GM13977 (cell line): ENCODE data around the gene MSRB1.

Experiments
- DNase-seq: peaks from one replicate; pipeline ENCODE4 v3.0.0; 2012; ENCODE audit warnings: low spot score
- in situ Hi-C: fragments of 300-500 bp; cut with MboI; formaldehyde crosslinking; loops from one replicate; pipeline ENCODE4 v1.12.0; 2022; ENCODE audit warnings: low sequenced_read_pairs, low pct_unique_long_range_greater_than_20kb, mixed read lengths, inconsistent platforms; ENCODE audit not compliant: unreplicated experiment
- TF ChIP-seq, protein P1 (sequence below): IDR thresholded peaks from 2 replicates; pipeline ENCODE4 v1.5.1; 2012; ENCODE audit warnings: mild to moderate bottlenecking, control low read depth; ENCODE audit not compliant: insufficient read depth; ENCODE audit errors: extremely low read depth, missing control alignments

The MSRB1 gene

DNA sequence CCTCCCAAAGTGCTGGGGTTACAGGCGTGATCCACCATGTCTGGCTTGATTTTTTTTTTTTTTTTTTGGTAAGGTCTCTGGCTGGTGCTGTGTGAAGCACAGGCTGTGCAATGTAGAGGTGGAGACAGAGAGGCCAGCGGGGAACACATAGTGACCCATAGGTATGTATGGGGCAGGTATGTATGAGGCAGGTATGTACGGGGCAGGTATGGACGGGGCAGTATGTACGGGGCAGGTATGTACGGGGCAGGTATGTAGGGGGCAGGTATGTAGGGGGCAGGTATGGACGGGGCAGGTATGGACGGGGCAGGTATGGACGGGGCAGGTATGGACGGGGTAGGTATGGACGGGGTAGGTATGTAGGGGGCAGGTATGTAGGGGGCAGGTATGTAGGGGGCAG is 6.5 kb upstream of the MSRB1 start:
- TF ChIP-seq, protein P1, sequence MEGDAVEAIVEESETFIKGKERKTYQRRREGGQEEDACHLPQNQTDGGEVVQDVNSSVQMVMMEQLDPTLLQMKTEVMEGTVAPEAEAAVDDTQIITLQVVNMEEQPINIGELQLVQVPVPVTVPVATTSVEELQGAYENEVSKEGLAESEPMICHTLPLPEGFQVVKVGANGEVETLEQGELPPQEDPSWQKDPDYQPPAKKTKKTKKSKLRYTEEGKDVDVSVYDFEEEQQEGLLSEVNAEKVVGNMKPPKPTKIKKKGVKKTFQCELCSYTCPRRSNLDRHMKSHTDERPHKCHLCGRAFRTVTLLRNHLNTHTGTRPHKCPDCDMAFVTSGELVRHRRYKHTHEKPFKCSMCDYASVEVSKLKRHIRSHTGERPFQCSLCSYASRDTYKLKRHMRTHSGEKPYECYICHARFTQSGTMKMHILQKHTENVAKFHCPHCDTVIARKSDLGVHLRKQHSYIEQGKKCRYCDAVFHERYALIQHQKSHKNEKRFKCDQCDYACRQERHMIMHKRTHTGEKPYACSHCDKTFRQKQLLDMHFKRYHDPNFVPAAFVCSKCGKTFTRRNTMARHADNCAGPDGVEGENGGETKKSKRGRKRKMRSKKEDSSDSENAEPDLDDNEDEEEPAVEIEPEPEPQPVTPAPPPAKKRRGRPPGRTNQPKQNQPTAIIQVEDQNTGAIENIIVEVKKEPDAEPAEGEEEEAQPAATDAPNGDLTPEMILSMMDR: no peak
- DNase-seq: no peak
- in situ Hi-C loops: no loop called here

DNA sequence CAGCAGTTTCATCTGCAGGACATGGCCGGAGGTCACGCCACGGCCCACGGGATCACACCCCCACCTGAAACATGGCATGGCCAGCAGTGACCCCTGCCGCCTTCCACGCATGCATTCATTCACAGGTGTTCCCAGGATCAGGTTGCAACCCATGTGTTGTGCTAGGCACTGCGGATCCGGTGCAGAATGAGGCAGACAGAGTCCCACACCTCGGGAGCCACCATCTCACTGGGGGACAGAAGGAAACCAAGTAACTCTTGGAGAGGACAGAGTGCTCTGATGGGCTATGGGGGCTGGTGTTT is 4.3 kb upstream of the MSRB1 start:
- TF ChIP-seq, protein P1: no peak
- DNase-seq: no peak
- in situ Hi-C loops: no loop called here

DNA sequence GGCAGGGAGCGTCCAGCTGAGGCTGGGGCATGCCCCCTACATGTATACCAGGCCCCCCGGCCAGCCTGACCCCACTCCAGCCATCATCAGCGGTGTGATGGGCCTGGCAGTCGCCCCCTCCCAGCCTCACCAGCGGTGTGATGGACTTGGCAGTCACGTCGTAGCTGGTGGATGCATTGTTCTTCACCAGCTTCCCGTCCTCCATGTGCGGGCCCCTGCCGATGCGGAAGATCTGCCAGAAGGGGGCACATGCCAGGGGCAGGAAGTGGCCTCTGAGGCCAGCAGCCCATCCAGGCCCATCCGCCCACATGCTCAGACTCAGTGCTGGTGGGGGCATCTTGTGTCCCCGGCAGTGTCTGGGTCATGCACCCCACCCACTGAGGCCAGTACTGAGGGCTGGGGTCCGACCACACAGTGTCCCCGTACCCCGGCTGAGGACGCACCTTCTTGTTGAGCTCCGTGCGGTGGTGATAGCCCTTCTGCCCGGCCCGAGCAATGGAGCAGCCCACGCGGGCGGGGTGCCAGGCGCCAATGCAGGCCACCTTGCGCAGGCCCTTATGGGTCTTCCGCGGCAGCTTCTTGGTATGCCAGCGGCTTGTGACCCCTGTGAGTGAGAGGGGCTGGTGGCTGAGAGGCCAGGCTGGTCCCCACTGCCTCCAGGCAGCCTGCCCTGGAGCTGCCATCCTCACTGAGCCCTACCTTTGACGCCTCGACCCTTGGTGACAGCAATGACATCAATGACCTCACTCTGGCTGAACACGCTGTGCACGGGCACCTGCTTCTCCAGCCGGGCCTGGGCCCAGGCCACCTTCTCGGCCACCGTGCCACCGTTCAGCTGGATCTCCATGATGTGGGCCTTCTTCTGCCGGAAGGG is 3.7 kb upstream of the MSRB1 start:
- TF ChIP-seq, protein P1: no peak
- in situ Hi-C loops: no loop called here
- no peak for DNase-seq

DNA sequence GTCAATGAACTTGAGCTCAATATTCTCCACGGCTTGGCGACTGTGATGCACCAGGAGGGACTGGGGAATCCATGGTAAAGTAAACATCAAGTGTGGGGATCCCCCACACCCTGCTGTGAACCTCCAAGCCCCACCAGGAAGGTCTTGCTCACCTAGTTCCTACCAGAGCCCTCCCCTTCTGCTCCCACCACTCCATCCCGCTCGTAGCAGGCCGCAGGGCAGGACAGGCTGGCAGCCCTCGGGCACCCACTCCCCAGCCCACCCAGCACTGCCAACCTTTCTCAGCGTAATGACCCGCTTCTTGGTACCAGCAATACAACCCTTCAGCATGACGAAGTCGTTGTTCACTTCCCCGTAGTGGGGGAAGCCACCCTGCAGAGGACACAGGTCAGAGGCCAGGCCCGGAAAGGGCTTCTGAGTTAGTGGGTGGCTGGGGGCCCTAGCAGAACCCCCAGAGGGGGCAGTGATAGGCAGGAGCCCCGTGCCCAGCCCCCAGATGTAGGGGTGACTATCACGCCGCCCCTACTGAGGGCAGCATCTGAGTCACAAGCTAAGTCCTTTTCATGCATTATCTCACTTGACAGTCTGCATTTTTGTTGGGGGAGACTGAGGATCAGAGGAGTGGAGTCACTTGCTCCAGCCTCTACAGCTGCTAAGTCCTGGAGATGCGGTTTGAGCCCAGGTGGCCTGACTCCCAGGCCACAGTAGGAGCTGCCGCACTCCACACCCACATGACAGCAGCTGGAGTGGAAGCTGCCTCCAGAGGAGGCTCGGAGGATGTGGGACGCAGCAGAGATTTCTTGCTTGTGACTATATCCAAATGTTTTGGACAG is 2.8 kb upstream of the MSRB1 start:
- no peak for DNase-seq
- in situ Hi-C loops: no loop called here
- TF ChIP-seq, protein P1: no peak

DNA sequence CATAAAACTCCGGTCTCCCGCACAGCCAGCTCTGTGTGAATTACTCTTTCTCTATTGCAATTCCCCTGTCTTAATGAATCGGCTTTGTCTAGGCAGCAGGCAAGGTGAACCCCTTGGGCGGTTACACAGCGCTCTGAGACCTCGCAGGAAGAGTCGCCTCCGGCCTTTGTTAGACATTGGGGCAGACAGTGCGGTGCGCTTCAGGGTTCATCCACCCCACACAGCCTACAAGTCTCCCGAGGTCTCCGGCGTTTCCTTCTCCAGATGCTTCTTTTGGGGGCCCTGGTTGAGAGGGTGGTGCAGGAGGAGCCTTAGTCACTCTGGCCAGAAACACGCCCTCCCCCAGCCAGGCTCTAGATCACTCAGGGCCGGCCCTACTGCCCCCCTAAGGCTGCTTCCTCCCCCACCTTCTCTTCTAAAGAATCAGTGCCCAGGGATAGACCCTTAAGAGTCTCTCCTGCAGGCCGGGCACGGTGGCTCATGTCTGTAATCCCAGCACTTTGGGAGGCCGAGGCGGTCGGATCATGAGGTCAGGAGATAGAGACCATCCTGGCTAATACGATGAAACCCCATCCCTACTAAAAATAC is 1.7 kb upstream of the MSRB1 start:
- in situ Hi-C loops: no loop called here
- DNase-seq: no peak
- TF ChIP-seq, protein P1: no peak

DNA sequence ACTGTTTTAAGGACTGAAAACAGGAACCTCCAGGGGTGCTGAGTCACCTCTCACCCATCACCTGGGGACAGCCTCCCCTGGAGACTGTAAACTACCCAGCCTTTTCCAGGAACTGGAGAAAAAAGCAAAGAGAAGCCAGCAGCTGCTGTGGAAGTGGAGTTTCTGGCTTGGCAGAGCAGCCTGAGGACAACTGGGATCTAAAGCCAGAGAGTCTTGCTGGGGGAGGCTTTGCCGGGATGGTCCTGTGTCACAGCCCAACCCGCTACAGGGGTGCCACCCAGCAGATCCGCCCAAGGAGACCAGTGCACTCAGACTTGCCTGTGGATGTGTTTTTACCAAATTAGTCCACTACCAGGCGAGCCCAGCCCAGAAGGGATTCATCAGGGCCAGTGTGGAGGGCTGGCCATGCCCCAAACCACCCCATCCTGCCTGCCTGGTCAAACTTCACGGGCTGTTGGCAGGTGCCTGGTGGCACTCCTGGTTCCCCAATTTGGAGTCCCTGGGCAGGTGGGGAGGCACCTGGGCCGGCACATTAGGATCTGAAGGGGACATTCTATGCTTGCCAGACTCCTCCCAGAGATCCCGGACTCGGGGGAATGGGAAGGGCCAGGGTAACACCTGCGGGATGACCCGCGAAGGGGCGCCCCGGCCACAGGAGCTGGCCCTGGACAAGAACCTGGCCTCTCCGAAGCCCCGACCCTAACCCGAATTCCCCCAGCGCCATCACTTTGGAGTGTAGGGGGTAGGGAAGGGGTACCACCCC is 771 bp downstream of the MSRB1 start:
- TF ChIP-seq, protein P1: no peak
- in situ Hi-C loops: no loop called here
- no peak for DNase-seq
